GM18511 (cell line): ENCODE measurements around the gene RTP3.

Experiments
- ATAC-seq: cut with Tn5 transposase; IDR thresholded peaks from one replicate; pipeline ENCODE4 v1.9.1; 2021; ENCODE audit warnings: mild to moderate bottlenecking, moderate library complexity; ENCODE audit not compliant: unreplicated experiment

RTP3 gene

GRCh38 chr3:46468753-46469600 lies 28.8 kb upstream of the RTP3 start:
- ATAC-seq, result no peak

- ATAC-seq, result no peak
Observed at GRCh38 chr3:46469680-46470357, 28.0 kb upstream of the RTP3 start.

GRCh38 chr3:46470831-46471230 lies 26.9 kb upstream of the RTP3 start:
- no peak for ATAC-seq

- no peak for ATAC-seq
Observed at GRCh38 chr3:46471371-46471914, 26.3 kb upstream of the RTP3 start.

GRCh38 chr3:46472736-46473135 lies 25.0 kb upstream of the RTP3 start:
- ATAC-seq, result no peak

GRCh38 chr3:46477145-46477544 lies 20.6 kb upstream of the RTP3 start:
- no peak for ATAC-seq

- no peak for ATAC-seq
Observed at GRCh38 chr3:46477756-46478155, 20.0 kb upstream of the RTP3 start.

- no peak for ATAC-seq
Observed at GRCh38 chr3:46478341-46478740, 19.4 kb upstream of the RTP3 start.

GRCh38 chr3:46479021-46479420 lies 18.8 kb upstream of the RTP3 start:
- ATAC-seq, result no peak

- ATAC-seq, result no peak
Observed at GRCh38 chr3:46479696-46480095, 18.1 kb upstream of the RTP3 start.

GRCh38 chr3:46480491-46481195 lies 17.1 kb upstream of the RTP3 start:
- no peak for ATAC-seq

GRCh38 chr3:46481636-46482035 lies 16.1 kb upstream of the RTP3 start:
- no peak for ATAC-seq

- ATAC-seq, result no peak
Observed at GRCh38 chr3:46482632-46483350, 15.0 kb upstream of the RTP3 start.

- ATAC-seq, result no peak
Observed at GRCh38 chr3:46483825-46484224, 14.0 kb upstream of the RTP3 start.

GRCh38 chr3:46484388-46484787 lies 13.4 kb upstream of the RTP3 start:
- ATAC-seq, result no peak

- ATAC-seq, result no peak
Observed at GRCh38 chr3:46484911-46485778, 12.6 kb upstream of the RTP3 start.

GRCh38 chr3:46485779-46486175 lies 12.0 kb upstream of the RTP3 start:
- no peak for ATAC-seq

GRCh38 chr3:46488735-46489361 lies 8.9 kb upstream of the RTP3 start:
- peak; percentile 90 for ATAC-seq

- no peak for ATAC-seq
Observed at GRCh38 chr3:46489381-46489780, 8.4 kb upstream of the RTP3 start.
